IMR-90 (cell line): Measurements from ENCODE around the gene SMIM21. TPM values are rescaled to one million over a fixed set of nuclear protein-coding genes. Genes with fewer than 3 reads are reported as not detected.

Source experiments
- ATAC-seq: fragments of 200-7000 bp; cut with Tn5 transposase; 2 replicates; pipeline ENCODE4 v1.9.1; 2020; ENCODE audit warnings: low read depth, mild to moderate bottlenecking, moderate library complexity
- BruUV-seq: library from RNA; stranded (reverse); fragments of 400-500 nt; replicated peaks from 2 replicates; lab custom pipeline; 2021; lab: Mats Ljungman, UMichigan
- CTCF ChIA-PET: fragments of 300-600 bp; formaldehyde crosslinking; extraction: SDS; loops from one replicate; lab custom pipeline; 2021; ENCODE audit warnings: antibody characterized with exemption; lab: Yijun Ruan, JAX
- POLR2A ChIA-PET: fragments of 300-600 bp; sonication (Branson Sonifier 250); formaldehyde crosslinking; loops from one replicate; lab custom pipeline; 2022; ENCODE audit warnings: antibody characterized with exemption; ENCODE audit not compliant: unreplicated experiment; lab: Charles Lee
- DNase-seq: peaks from one replicate; pipeline ENCODE4 v3.0.0; 2013
- H2AFZ ChIP-seq: replicated peaks from 2 replicates; pipeline ENCODE3; 2013; ENCODE audit warnings: low read length, mild to moderate bottlenecking; ENCODE audit not compliant: poor library complexity
- H2AK5ac ChIP-seq: 2 replicates; pipeline ENCODE4 v1.6.1; 2013; ENCODE audit warnings: low read depth, low read length, inconsistent platforms
- H2AK9ac ChIP-seq: replicated peaks from 2 replicates; pipeline ENCODE3; 2013; ENCODE audit warnings: mild to moderate bottlenecking, low read depth, low read length, moderate library complexity; ENCODE audit not compliant: poor library complexity
- H2BK120ac ChIP-seq: 2 replicates; pipeline ENCODE4 v1.6.1; 2013; ENCODE audit warnings: low read depth, low read length, inconsistent platforms
- H2BK15ac ChIP-seq: 3 replicates; pipeline ENCODE4 v1.6.1; 2013; ENCODE audit warnings: low read depth, low read length, inconsistent platforms
- H2BK20ac ChIP-seq: 2 replicates; pipeline ENCODE4 v1.6.1; 2013; ENCODE audit warnings: low read depth, mild to moderate bottlenecking, inconsistent platforms, low read length, moderate library complexity
- H2BK5ac ChIP-seq: 2 replicates; pipeline ENCODE4 v1.6.1; 2013; ENCODE audit warnings: mild to moderate bottlenecking, low read depth, low read length, inconsistent platforms; ENCODE audit not compliant: poor library complexity, severe bottlenecking
- H3K14ac ChIP-seq: replicated peaks from 2 replicates; pipeline ENCODE4 v1.6.1; 2013; ENCODE audit warnings: low read depth, low read length, inconsistent platforms
- H3K18ac ChIP-seq: 2 replicates; pipeline ENCODE4 v1.6.1; 2013; ENCODE audit warnings: low read depth, low read length, control low read depth
- H3K23ac ChIP-seq: 2 replicates; pipeline ENCODE4 v1.6.1; 2013; ENCODE audit warnings: low read depth, low read length, inconsistent platforms
- H3K27ac ChIP-seq: 2 replicates; pipeline ENCODE4 v1.5.1; 2013; ENCODE audit warnings: mild to moderate bottlenecking, control low read depth, low read length; ENCODE audit not compliant: insufficient read depth
- H3K27me3 ChIP-seq: 2 replicates; pipeline ENCODE4 v1.6.1; 2013; ENCODE audit warnings: low read length; ENCODE audit not compliant: control insufficient read depth, insufficient read depth
- H3K36me3 ChIP-seq: 2 replicates; pipeline ENCODE4 v1.6.1; 2013; ENCODE audit warnings: low read length, mixed read lengths; ENCODE audit not compliant: control insufficient read depth, insufficient read depth
- H3K4ac ChIP-seq: 2 replicates; pipeline ENCODE4 v1.6.1; 2013; ENCODE audit warnings: low read depth, low read length, inconsistent platforms
- H3K4me1 ChIP-seq: 2 replicates; pipeline ENCODE4 v1.6.1; 2013; ENCODE audit warnings: low read length, mixed read lengths; ENCODE audit not compliant: control insufficient read depth, insufficient read depth
- H3K4me2 ChIP-seq: 2 replicates; pipeline ENCODE4 v1.6.1; 2013; ENCODE audit warnings: low read depth, mild to moderate bottlenecking, control low read depth, low read length, moderate library complexity
- H3K4me3 ChIP-seq: 2 replicates; pipeline ENCODE4 v1.5.1; 2013; ENCODE audit warnings: low read depth, mild to moderate bottlenecking, control low read depth, low read length, moderate library complexity; ENCODE audit not compliant: insufficient read depth
- H3K56ac ChIP-seq: 2 replicates; pipeline ENCODE4 v1.6.1; 2013; ENCODE audit warnings: low read length, inconsistent platforms; ENCODE audit not compliant: insufficient read depth; ENCODE audit errors: extremely low read depth
- H3K79me1 ChIP-seq, 2 experiments: 2 replicates each; pipeline ENCODE4 v1.6.1; 2013; ENCODE audit warnings: low read length in 2 of 2, inconsistent platforms in 1 of 2, low read depth in 1 of 2
- H3K9ac ChIP-seq: 2 replicates; pipeline ENCODE4 v1.6.1; 2013; ENCODE audit warnings: low read depth, low read length, control low read depth
- H3K9me1 ChIP-seq: 2 replicates; pipeline ENCODE4 v1.6.1; 2013; ENCODE audit warnings: low read length, inconsistent platforms; ENCODE audit not compliant: insufficient read depth
- H3K9me3 ChIP-seq: 2 replicates; pipeline ENCODE4 v1.6.1; 2013; ENCODE audit warnings: low read length; ENCODE audit not compliant: control insufficient read depth, insufficient read depth
- H4K20me1 ChIP-seq: 2 replicates; pipeline ENCODE4 v1.6.1; 2013; ENCODE audit warnings: low read length, inconsistent platforms; ENCODE audit not compliant: insufficient read depth
- H4K5ac ChIP-seq: 2 replicates; pipeline ENCODE4 v1.6.1; 2013; ENCODE audit warnings: mild to moderate bottlenecking, low read depth, low read length, control low read depth
- H4K8ac ChIP-seq, 2 experiments: 2 replicates each; pipeline ENCODE4 v1.6.1; 2013; ENCODE audit warnings: low read depth in 2 of 2, low read length in 2 of 2, control low read depth in 1 of 2, inconsistent platforms in 1 of 2
- H4K91ac ChIP-seq: 2 replicates; pipeline ENCODE4 v1.6.1; 2013; ENCODE audit warnings: low read depth, low read length, inconsistent platforms; ENCODE audit not compliant: insufficient read depth
- BHLHE40 ChIP-seq: fragments of 150-350 bp; IDR thresholded peaks from 2 replicates; pipeline ENCODE4 v1.6.1; 2016; ENCODE audit warnings: mild to moderate bottlenecking, low read depth, low read length
- CHD1 ChIP-seq: IDR thresholded peaks from 2 replicates; pipeline ENCODE4 v1.6.1; 2012; ENCODE audit warnings: low read depth, low read length, improper control_type of control experiment
- WGBS, 2 experiments: methylation state at CpG; one replicate each; pipeline versions ENCODE4 v1.1.5 to v1.1.7; 2013; ENCODE audit warnings: missing lambda C conversion rate in 2 of 2; ENCODE audit not compliant: insufficient read length in 1 of 2; ENCODE audit errors: extremely low coverage in 2 of 2; 5-methylcytosine and 5-hydroxymethylcytosine counted together
- dilution Hi-C: fragments of 300-500 bp; cut with HindIII; formaldehyde crosslinking; loops from one replicate; pipeline ENCODE4 v1.14.3; 2018; ENCODE audit warnings: low sequenced_read_pairs; ENCODE audit not compliant: unreplicated experiment
- in situ Hi-C: fragments of 300-500 bp; cut with MboI; formaldehyde crosslinking; loops from 3 replicates; pipeline ENCODE4 v1.14.3; 2019; ENCODE audit warnings: low sequenced_read_pairs, inconsistent platforms, mixed read lengths
- intact Hi-C: fragments of 100-400 bp; cut with micrococcal nuclease; formaldehyde crosslinking; loops from 2 replicates; pipeline ENCODE4 v1.10.0; 2022
- polyA plus RNA-seq, 3 experiments: library from polyadenylated mRNA; depleted of rRNA; stranded (reverse); fragments of >200 nt; gene quantifications; 2 replicates each; pipeline ENCODE4 v1.2.3, GENCODE V29; 2012; ENCODE audit warnings: low replicate concordance in 1 of 3
- total RNA-seq: library from RNA; depleted of rRNA; stranded (reverse); fragments of >200 nt; gene quantifications from 2 replicates; pipeline ENCODE4 v1.2.3, GENCODE V29; 2012

Gene SMIM21
- total and polyA plus RNA-seq, 2 of the 4 experiments (the other 2 are of a cell fraction): not detected

GRCh38 chr18:75467851-75468250, 40.3 kb upstream of the SMIM21 start:
- Histone ChIP-seq H3K36me3 (no peaks in the 10 kb centered on the region), H2AK5ac (no peak overlapping the region), H3K23ac (no peak overlapping the region), H3K9me1 (no peaks in the 10 kb centered on the region), H2AFZ (peak overlapping the region; percentile 14), H3K4me3 (no peak overlapping the region), H2BK15ac (no peak overlapping the region), H3K56ac (no peak overlapping the region), H2BK120ac (no peak overlapping the region), H2AK9ac (no peak overlapping the region), H3K9me3 (no peaks in the 10 kb centered on the region), H4K8ac (no peak overlapping the region), H3K18ac (no peak overlapping the region), H3K9ac (no peak overlapping the region), H4K20me1 (no peaks in the 10 kb centered on the region), H3K14ac (no peak overlapping the region), H3K4me1 (no peaks in the 10 kb centered on the region), H3K27me3 (no peaks in the 10 kb centered on the region; the same call in 1 of the 2 replicates), H3K79me1 (no peaks in the 10 kb centered on the region), H2BK20ac (no peak overlapping the region), H3K4me2 (no peak overlapping the region), H3K27ac (no peak overlapping the region), H4K91ac (no peak overlapping the region), H2BK5ac (no peak overlapping the region), H4K5ac (no peak overlapping the region), H3K4ac (no peak overlapping the region)
- ChIA-PET POLR2A (no interaction called here), CTCF (no interaction called here)
- DNase-seq (no peak), ATAC-seq (no peak)
- in situ Hi-C loops: no loop called here
- intact Hi-C loops: no loop called here
- TF ChIP-seq CHD1 (no peak), BHLHE40 (no peak)
- no TSS peak for BruUV-seq
- WGBS, 2 experiments: no CpG with 5 or more reads among the region's 5 CpGs
- dilution Hi-C loops: no loop called here
